Glomerular visceral epithelial cell (primary cell): Measurements from ENCODE around the gene PNMA1.
"Not testable (repeated sequence)": the region's sequence is repeated elsewhere in the genome, so short reads cannot be mapped to it uniquely, and the experiment has no call there.

Experiments
- DNase-seq: peaks from one replicate; pipeline ENCODE4 v3.0.0-alpha.2; 2016; ENCODE audit errors: extremely low spot score

Gene PNMA1

GRCh38 chr14:73717711-73718417, 3.7 kb upstream of the PNMA1 start:
- no peak for DNase-seq

GRCh38 chr14:73717266-73717665, 3.1 kb upstream of the PNMA1 start:
- no peak for DNase-seq

- no peak for DNase-seq
Measured at GRCh38 chr14:73715707-73716106, 1.5 kb upstream of the PNMA1 start.

- no peak for DNase-seq
Measured at GRCh38 chr14:73714656-73715081, 485 bp upstream of the PNMA1 start.

- no peak for DNase-seq
Measured at GRCh38 chr14:73713206-73713802, 880 bp downstream of the PNMA1 start.

- peak; percentile 47 for DNase-seq
Measured at GRCh38 chr14:73712540-73713180, 1.5 kb downstream of the PNMA1 start.

DNA sequence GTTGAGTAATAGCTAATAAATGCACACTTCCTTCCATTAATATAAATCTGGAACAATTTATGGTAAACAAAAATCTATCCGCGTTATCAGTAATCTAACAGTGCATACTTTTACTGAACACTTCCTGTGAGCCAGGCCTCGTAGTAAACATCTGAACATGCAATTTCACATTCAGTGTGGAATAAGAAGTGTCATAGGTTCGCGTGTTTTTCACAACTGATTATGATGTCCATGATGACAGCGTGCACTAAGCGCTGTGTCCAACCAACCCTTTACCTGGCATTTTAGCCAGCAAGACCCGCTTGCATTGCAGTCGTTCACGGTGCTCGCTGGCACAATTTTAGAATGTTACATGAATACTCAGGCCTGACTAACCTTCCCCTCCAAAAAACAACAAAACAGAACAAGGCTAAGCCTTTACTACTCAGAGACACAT, 2.1 kb downstream of the PNMA1 start:
- DNase-seq = no peak

- DNase-seq = no peak
Measured at GRCh38 chr14:73710737-73711136, 3.4 kb downstream of the PNMA1 start.

GRCh38 chr14:73709904-73710469, 4.2 kb downstream of the PNMA1 start:
- DNase-seq = no peak

DNA sequence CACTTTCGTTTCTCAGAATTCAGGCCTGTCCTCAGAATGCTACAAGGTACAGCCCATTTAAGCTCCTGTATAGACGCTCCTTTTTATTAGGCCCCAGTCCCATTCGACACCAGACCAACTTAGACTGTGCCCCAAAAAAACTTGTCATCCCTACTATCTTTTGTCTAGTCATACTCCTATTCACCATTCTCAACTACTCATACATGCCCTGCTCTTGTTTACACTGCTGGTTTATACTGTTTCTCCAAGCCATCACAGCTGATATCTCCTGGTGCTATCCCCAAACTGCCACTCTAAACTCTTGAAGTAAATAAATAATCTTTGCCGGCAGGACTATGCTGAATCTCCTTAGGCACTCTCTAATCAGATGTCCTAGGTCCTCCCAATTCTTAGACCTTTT, 6.1 kb downstream of the PNMA1 start:
- not testable (repeated sequence) for DNase-seq

GRCh38 chr14:73700325-73700724, 13.9 kb downstream of the PNMA1 start:
- DNase-seq = peak; percentile 64

- peak; percentile 47 for DNase-seq
Measured at GRCh38 chr14:73696466-73697400, 17.5 kb downstream of the PNMA1 start.

GRCh38 chr14:73695997-73696396, 18.2 kb downstream of the PNMA1 start:
- no peak for DNase-seq

- DNase-seq = no peak
Measured at GRCh38 chr14:73695082-73695481, 19.1 kb downstream of the PNMA1 start.

DNA sequence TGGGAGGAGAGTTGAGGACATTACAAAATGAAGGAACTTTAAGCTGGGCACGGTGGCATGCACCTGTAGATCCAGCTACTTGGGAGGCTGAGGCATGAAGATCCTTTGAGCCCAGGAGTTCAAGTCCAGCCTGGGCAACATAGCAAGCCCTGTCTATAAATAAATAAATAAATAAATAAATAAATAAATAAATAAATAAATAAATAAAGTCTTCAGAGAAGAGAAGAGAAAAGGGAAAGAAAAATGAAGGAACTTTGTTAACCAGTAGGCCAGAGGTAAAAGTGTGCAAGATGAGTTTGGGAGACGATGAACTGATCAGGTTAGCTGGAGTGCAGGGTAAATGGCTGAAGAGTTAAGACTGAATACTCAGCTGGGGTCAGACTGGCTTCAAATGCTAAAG, 20.1 kb downstream of the PNMA1 start:
- no peak for DNase-seq

DNA sequence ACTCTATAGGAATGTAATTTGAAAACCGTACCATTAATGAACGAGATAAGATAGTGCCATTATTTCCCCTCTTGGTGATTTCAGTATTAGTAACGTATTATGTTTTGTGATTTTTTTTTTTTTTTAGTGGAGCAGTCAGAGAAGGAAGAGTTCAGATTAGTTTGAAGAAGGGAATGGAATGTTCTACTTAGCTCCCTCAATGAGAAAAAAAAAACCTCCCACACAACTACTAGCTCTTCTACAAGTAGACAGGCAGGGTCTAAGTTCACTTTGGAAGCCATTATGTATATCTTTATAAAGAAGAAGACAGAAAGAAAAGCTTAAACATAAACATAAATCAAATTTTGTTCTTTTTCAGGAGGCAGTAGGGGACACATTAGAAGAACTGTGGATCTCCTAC, 27.3 kb downstream of the PNMA1 start:
- no peak for DNase-seq

- no peak for DNase-seq
Measured at GRCh38 chr14:73685328-73685727, 28.9 kb downstream of the PNMA1 start.

GRCh38 chr14:73684627-73685026, 29.6 kb downstream of the PNMA1 start:
- no peak for DNase-seq

GRCh38 chr14:73680821-73681220, 33.4 kb downstream of the PNMA1 start:
- DNase-seq = no peak

DNA sequence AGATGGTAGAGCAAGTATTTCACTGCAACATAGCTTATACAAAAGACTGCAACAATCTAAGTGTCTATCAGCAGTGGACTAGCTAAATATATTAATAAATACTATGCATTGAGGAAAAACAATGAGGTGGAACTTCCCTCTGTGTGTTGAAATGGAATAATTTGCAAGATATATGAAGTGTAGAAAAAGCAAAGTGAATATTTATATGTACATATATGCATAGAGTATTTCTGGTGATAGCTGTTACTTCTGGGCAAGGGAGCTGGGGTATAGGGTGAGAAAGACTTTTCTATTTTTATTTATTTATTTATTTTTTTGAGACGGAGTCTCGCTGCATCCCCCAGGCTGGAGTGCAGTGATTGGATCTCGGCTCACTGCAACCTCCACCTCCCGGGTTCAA, 35.5 kb downstream of the PNMA1 start:
- no peak for DNase-seq

DNA sequence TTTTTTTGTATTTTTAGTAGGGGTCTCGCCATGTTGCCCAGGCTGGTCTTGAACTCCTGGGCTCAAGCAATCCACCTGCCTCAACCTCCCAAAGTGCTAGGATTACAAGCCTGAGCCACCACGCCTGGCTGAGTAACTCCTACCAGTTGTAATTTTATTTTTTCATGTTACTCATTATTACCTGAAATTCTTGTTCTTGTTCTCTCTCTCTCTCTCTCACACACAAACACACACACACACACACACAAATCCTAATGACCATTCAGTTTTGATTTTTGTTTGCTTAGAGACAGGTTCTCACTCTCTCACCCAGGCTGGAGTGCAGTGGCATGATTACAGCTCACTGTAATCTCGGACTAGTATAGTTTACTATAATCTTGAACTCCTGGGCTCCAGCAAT, 39.2 kb downstream of the PNMA1 start:
- DNase-seq = no peak

GRCh38 chr14:73667854-73668253, 46.3 kb downstream of the PNMA1 start:
- no peak for DNase-seq
